NK-92 (cell line): ENCODE measurements around the gene RNU1-1.
"Not testable (repeated sequence)": the region's sequence is repeated elsewhere in the genome, so short reads cannot be mapped to it uniquely, and the experiment has no call there.

ENCODE experiments used
- DNase-seq: peaks from one replicate; lab custom pipeline; 2025; ENCODE audit not compliant: unreplicated experiment; lab: John Stamatoyannopoulos, UW

Gene RNU1-1

GRCh38 chr1:16497474-16497904 is 16.6 kb downstream of the RNU1-1 start:
- not testable (repeated sequence) for DNase-seq

- DNase-seq, result not testable (repeated sequence)
Measured at GRCh38 chr1:16493731-16494130, 20.4 kb downstream of the RNU1-1 start.

- DNase-seq, result not testable (repeated sequence)
Measured at GRCh38 chr1:16492937-16493336, 21.1 kb downstream of the RNU1-1 start.

GRCh38 chr1:16491056-16491675 is 22.9 kb downstream of the RNU1-1 start:
- no peak for DNase-seq

- DNase-seq, result not testable (repeated sequence)
Measured at GRCh38 chr1:16489195-16489880, 24.7 kb downstream of the RNU1-1 start.

GRCh38 chr1:16487011-16487410 is 27.1 kb downstream of the RNU1-1 start:
- not testable (repeated sequence) for DNase-seq

- not testable (repeated sequence) for DNase-seq
Measured at GRCh38 chr1:16486316-16486715, 27.8 kb downstream of the RNU1-1 start.

GRCh38 chr1:16484931-16485330 is 29.2 kb downstream of the RNU1-1 start:
- no peak for DNase-seq

- no peak for DNase-seq
Measured at GRCh38 chr1:16484501-16484835, 29.6 kb downstream of the RNU1-1 start.

GRCh38 chr1:16483639-16484500 is 30.2 kb downstream of the RNU1-1 start:
- not testable (repeated sequence) for DNase-seq

GRCh38 chr1:16483146-16483545 is 30.9 kb downstream of the RNU1-1 start:
- DNase-seq, result not testable (repeated sequence)

GRCh38 chr1:16478091-16478490 is 36.0 kb downstream of the RNU1-1 start:
- no peak for DNase-seq

- DNase-seq, result not testable (repeated sequence)
Measured at GRCh38 chr1:16475771-16476770, 38.0 kb downstream of the RNU1-1 start.

- DNase-seq, result not testable (repeated sequence)
Measured at GRCh38 chr1:16474891-16475290, 39.2 kb downstream of the RNU1-1 start.

- DNase-seq, result no peak
Measured at GRCh38 chr1:16474166-16474800, 39.8 kb downstream of the RNU1-1 start.

GRCh38 chr1:16468558-16468957 is 45.5 kb downstream of the RNU1-1 start:
- no peak for DNase-seq

GRCh38 chr1:16464917-16465625 is 49.0 kb downstream of the RNU1-1 start:
- no peak for DNase-seq
